Stimulated activated CD8-positive, alpha-beta memory T cell treated with anti-CD3 and anti-CD28 coated beads, Interleukin-15, amount 100 ng/mL, for 1 hour (primary cell): ENCODE results near the gene ALPK1.
"Not testable (repeated sequence)": the region's sequence is repeated elsewhere in the genome, so short reads cannot be mapped to it uniquely, and the experiment has no call there.

Experiments used
- DNase-seq: peaks from one replicate; pipeline ENCODE4 v3.0.0-alpha.2; 2020; ENCODE audit warnings: low read depth

The ALPK1 gene

GRCh38 chr4:112379306-112379705 lies 82.1 kb downstream of the ALPK1 start:
- no peak for DNase-seq

GRCh38 chr4:112381996-112382692 lies 85.0 kb downstream of the ALPK1 start:
- no peak for DNase-seq

GRCh38 chr4:112386071-112386470 lies 88.9 kb downstream of the ALPK1 start:
- no peak for DNase-seq

- no peak for DNase-seq
Observed at GRCh38 chr4:112402098-112402497, 104.9 kb downstream of the ALPK1 start.

- no peak for DNase-seq
Observed at GRCh38 chr4:112403101-112403945, 106.2 kb downstream of the ALPK1 start.

GRCh38 chr4:112410364-112410763 lies 113.2 kb downstream of the ALPK1 start:
- DNase-seq, result no peak

- DNase-seq, result no peak
Observed at GRCh38 chr4:112410804-112411203, 113.6 kb downstream of the ALPK1 start.

GRCh38 chr4:112411781-112412550 lies 114.8 kb downstream of the ALPK1 start:
- DNase-seq, result no peak

GRCh38 chr4:112416464-112416863 lies 119.3 kb downstream of the ALPK1 start:
- DNase-seq, result no peak

- DNase-seq, result no peak
Observed at GRCh38 chr4:112418092-112418491, 120.9 kb downstream of the ALPK1 start.

- DNase-seq, result no peak
Observed at GRCh38 chr4:112421911-112422310, 124.7 kb downstream of the ALPK1 start.

GRCh38 chr4:112422644-112423043 lies 125.5 kb downstream of the ALPK1 start:
- no peak for DNase-seq

- DNase-seq, result no peak
Observed at GRCh38 chr4:112423591-112423990, 126.4 kb downstream of the ALPK1 start.

- DNase-seq, result no peak
Observed at GRCh38 chr4:112425823-112426222, 128.7 kb downstream of the ALPK1 start.

- no peak for DNase-seq
Observed at GRCh38 chr4:112426416-112426815, 129.2 kb downstream of the ALPK1 start.

- no peak for DNase-seq
Observed at GRCh38 chr4:112431158-112431557, 134.0 kb downstream of the ALPK1 start.

- DNase-seq, result no peak
Observed at GRCh38 chr4:112436987-112437386, 139.8 kb downstream of the ALPK1 start.

GRCh38 chr4:112442226-112442625 lies 145.1 kb downstream of the ALPK1 start:
- DNase-seq, result not testable (repeated sequence)

- no peak for DNase-seq
Observed at GRCh38 chr4:112448306-112449132, 151.3 kb downstream of the ALPK1 start.

- no peak for DNase-seq
Observed at GRCh38 chr4:112449708-112450107, 152.5 kb downstream of the ALPK1 start.

GRCh38 chr4:112451104-112451503 lies 153.9 kb downstream of the ALPK1 start:
- DNase-seq, result no peak

GRCh38 chr4:112451831-112452230 lies 154.7 kb downstream of the ALPK1 start:
- no peak for DNase-seq
